ENCODE measurements around the gene PATE2. TPM values are rescaled to one million over a fixed set of nuclear protein-coding genes. Genes with fewer than 3 reads are reported as not detected.

PATE2 gene
- polyA plus RNA-seq, 1 donor, result not detected

Other genes starting within 250 kb of the PATE2 start
- 73.5 TPM for gene EI24, start 209.4 kb downstream of the PATE2 start, polyA plus RNA-seq (ENCODE audit: insufficient read length)
- 110 TPM for gene STT3A, start 186.0 kb downstream of the PATE2 start, polyA plus RNA-seq (ENCODE audit: insufficient read length)
- 8.6 TPM for gene CHEK1, start 153.7 kb downstream of the PATE2 start, polyA plus RNA-seq (ENCODE audit: insufficient read length)
- gene ACRV1, start 98.0 kb downstream of the PATE2 start, polyA plus RNA-seq (ENCODE audit: insufficient read length), result 0.34 TPM
- not detected for gene PATE1, start 32.5 kb downstream of the PATE2 start, polyA plus RNA-seq (ENCODE audit: insufficient read length)
- not detected for gene PATE3, start 9.3 kb upstream of the PATE2 start, polyA plus RNA-seq (ENCODE audit: insufficient read length)
- gene PATE4, start 54.5 kb upstream of the PATE2 start, polyA plus RNA-seq (ENCODE audit: insufficient read length), result not detected
- gene HYLS1, start 108.8 kb upstream of the PATE2 start, polyA plus RNA-seq (ENCODE audit: insufficient read length), result 5.4 TPM
- gene PUS3, start 124.4 kb upstream of the PATE2 start, polyA plus RNA-seq (ENCODE audit: insufficient read length), result 12.4 TPM
- 0.59 TPM for gene DDX25, start 125.7 kb upstream of the PATE2 start, polyA plus RNA-seq (ENCODE audit: insufficient read length)
- gene VSIG10L2, start 167.2 kb upstream of the PATE2 start, polyA plus RNA-seq (ENCODE audit: insufficient read length), result 0.28 TPM

Data from forelimb muscle (tissue), 1 donor.